Measurements from ENCODE around the gene CFAP74. TPM values are rescaled to one million over a fixed set of nuclear protein-coding genes. Genes with fewer than 3 reads are reported as not detected.

The CFAP74 gene
- total RNA-seq, 3 donors from 2014 or later (not counting 1 experiment from before 2014, with no cell fraction given): not detected

- peaks cover 69 to 70% of the 10 kb centered on the region in 2 donors for H3K4me1 Mint-ChIP-seq
- peaks cover 7% of the 10 kb centered on the region for H3K36me3 ChIP-seq (ENCODE audit: control insufficient read depth, insufficient read depth, low read length)
- peak overlapping the region; percentile 57 for H3K4me3 Mint-ChIP-seq
- ATAC-seq: no peak
- TF ChIP-seq, protein P1, sequence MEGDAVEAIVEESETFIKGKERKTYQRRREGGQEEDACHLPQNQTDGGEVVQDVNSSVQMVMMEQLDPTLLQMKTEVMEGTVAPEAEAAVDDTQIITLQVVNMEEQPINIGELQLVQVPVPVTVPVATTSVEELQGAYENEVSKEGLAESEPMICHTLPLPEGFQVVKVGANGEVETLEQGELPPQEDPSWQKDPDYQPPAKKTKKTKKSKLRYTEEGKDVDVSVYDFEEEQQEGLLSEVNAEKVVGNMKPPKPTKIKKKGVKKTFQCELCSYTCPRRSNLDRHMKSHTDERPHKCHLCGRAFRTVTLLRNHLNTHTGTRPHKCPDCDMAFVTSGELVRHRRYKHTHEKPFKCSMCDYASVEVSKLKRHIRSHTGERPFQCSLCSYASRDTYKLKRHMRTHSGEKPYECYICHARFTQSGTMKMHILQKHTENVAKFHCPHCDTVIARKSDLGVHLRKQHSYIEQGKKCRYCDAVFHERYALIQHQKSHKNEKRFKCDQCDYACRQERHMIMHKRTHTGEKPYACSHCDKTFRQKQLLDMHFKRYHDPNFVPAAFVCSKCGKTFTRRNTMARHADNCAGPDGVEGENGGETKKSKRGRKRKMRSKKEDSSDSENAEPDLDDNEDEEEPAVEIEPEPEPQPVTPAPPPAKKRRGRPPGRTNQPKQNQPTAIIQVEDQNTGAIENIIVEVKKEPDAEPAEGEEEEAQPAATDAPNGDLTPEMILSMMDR (IDR thresholded peaks at IDR 0.05): no peak
- intact Hi-C loops (cut with micrococcal nuclease): loop anchor here (5.0 kb wide), 1 partner anchor 36 kb away; no protein-coding TSS in a partner anchor
- no peaks in the 10 kb centered on the region for H3K36me3 Mint-ChIP-seq
- H3K27ac Mint-ChIP-seq: peak overlapping the region; percentile 71 to 86
- no peak overlapping the region for H3K27ac ChIP-seq (ENCODE audit: low read length)
- H3K4me1 ChIP-seq (ENCODE audit: control insufficient read depth, insufficient read depth, low read length): peaks cover 75% of the 10 kb centered on the region
- H3K27me3 Mint-ChIP-seq (ENCODE audit: low read depth in 2 of 2): no peaks in the 10 kb centered on the region
- WGBS (ENCODE audit: insufficient coverage): 54% methylated on average over 4 of the region's 4 CpGs
- no peak overlapping the region for H3K4me3 ChIP-seq (ENCODE audit: low read length)
- no peaks in the 10 kb centered on the region for H3K27me3 ChIP-seq (ENCODE audit: control insufficient read depth, insufficient read depth, low read length)
- no peaks in the 10 kb centered on the region for H3K9me3 Mint-ChIP-seq
- DNase-seq: no peak
- no peaks in the 10 kb centered on the region for H3K9me3 ChIP-seq (ENCODE audit: control insufficient read depth, insufficient read depth, low read length)
Observed at GRCh38 chr1:1883092-1883873, 120.3 kb downstream of the CFAP74 start.

DNA sequence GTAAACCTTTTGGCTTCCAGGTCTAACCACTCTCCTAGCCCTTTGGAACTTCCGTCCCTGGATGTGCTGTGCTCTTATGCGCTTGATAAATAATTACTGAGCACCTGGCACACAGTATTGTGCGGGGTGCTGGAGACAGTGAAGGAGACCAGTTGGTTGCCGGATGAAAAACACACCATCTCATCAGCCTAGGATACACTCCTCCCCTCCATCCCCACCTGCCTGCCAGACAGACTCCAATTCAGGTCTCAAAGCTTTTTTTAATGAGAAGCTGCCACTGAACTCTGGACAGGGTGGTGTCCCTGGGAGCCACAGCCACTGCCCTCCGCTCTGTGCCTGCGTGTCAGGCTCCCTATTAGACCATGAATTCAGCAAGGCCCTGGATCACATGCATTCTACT, 121.9 kb downstream of the CFAP74 start:
- H3K27me3 Mint-ChIP-seq (ENCODE audit: low read depth in 2 of 2): no peaks in the 10 kb centered on the region
- peak overlapping the region; percentile 71 to 86 for H3K27ac Mint-ChIP-seq
- peaks cover 65 to 68% of the 10 kb centered on the region in 2 donors for H3K4me1 Mint-ChIP-seq
- Histone ChIP-seq H3K4me3 (ENCODE audit: low read length) (no peak overlapping the region), H3K4me1 (ENCODE audit: control insufficient read depth, insufficient read depth, low read length) (peaks cover 70% of the 10 kb centered on the region), H3K36me3 (ENCODE audit: control insufficient read depth, insufficient read depth, low read length) (peaks cover 7% of the 10 kb centered on the region), H3K9me3 (ENCODE audit: control insufficient read depth, insufficient read depth, low read length) (no peaks in the 10 kb centered on the region), H3K27me3 (ENCODE audit: control insufficient read depth, insufficient read depth, low read length) (no peaks in the 10 kb centered on the region), H3K27ac (ENCODE audit: low read length) (no peak overlapping the region)
- H3K36me3 Mint-ChIP-seq: no peaks in the 10 kb centered on the region
- peak overlapping the region; percentile 63 for H3K4me3 Mint-ChIP-seq
- peak; percentile 4 to 33 (median 29) for ATAC-seq
- intact Hi-C loops (cut with micrococcal nuclease): loop anchor here (5.0 kb wide), 1 partner anchor 34 kb away; no protein-coding TSS in a partner anchor
- TF ChIP-seq, protein P1 (IDR thresholded peaks at IDR 0.05): no peak
- DNase-seq: no peak
- 90% methylated on average over 6 of the region's 6 CpGs for WGBS (ENCODE audit: insufficient coverage)
- no peaks in the 10 kb centered on the region for H3K9me3 Mint-ChIP-seq

GRCh38 chr1:1880617-1881312, 122.8 kb downstream of the CFAP74 start:
- WGBS (ENCODE audit: insufficient coverage): 49% methylated on average over 13 of the region's 13 CpGs
- intact Hi-C loops (cut with micrococcal nuclease): loop anchor here (5.0 kb wide), 1 partner anchor 33 kb away; no protein-coding TSS in a partner anchor
- ATAC-seq (peak in 2 of 3 donors; percentile 15 to 28), DNase-seq (no peak)
- Mint-ChIP-seq H3K9me3 (no peaks in the 10 kb centered on the region), H3K27me3 (ENCODE audit: low read depth in 2 of 2) (no peaks in the 10 kb centered on the region), H3K4me3 (peak overlapping the region; percentile 63), H3K36me3 (no peaks in the 10 kb centered on the region), H3K27ac (peak overlapping the region; percentile 71 to 86), H3K4me1 (peaks cover 67 to 72% of the 10 kb centered on the region in 2 donors)
- Histone ChIP-seq H3K27ac (ENCODE audit: low read length) (peak overlapping the region; percentile 38), H3K36me3 (ENCODE audit: control insufficient read depth, insufficient read depth, low read length) (peaks cover 10% of the 10 kb centered on the region), H3K27me3 (ENCODE audit: control insufficient read depth, insufficient read depth, low read length) (no peaks in the 10 kb centered on the region), H3K4me1 (ENCODE audit: control insufficient read depth, insufficient read depth, low read length) (peaks cover 70% of the 10 kb centered on the region), H3K9me3 (ENCODE audit: control insufficient read depth, insufficient read depth, low read length) (no peaks in the 10 kb centered on the region), H3K4me3 (ENCODE audit: low read length) (no peak overlapping the region)
- TF ChIP-seq, protein P1 (IDR thresholded peaks at IDR 0.05): no peak
